Stimulated activated memory B cell treated with anti-CD40 and anti-IgM and Interleukin-4, amounts not matched to agents 10 μg/mL and 1 μg/mL and 100 μg/mL, for 72 hours (primary cell): ENCODE data around the gene RBFOX1.

Experiments used
- ATAC-seq: fragments of 150-1000 bp; cut with Tn5 transposase; 2 replicates; pipeline ENCODE4 v1.10.0; 2021
- H3K27ac Mint-ChIP-seq: one replicate; pipeline ENCODE4 v1.8.0; 2022; ENCODE audit warnings: mild to moderate bottlenecking, mixed read lengths
- H3K27me3 Mint-ChIP-seq: one replicate; pipeline ENCODE4 v1.8.0; 2022; ENCODE audit warnings: mixed read lengths
- H3K36me3 Mint-ChIP-seq: one replicate; pipeline ENCODE4 v1.8.0; 2022; ENCODE audit warnings: mixed read lengths
- H3K4me1 Mint-ChIP-seq: one replicate; pipeline ENCODE4 v1.8.0; 2022; ENCODE audit warnings: mixed read lengths
- H3K4me3 Mint-ChIP-seq: one replicate; pipeline ENCODE4 v1.8.0; 2022; ENCODE audit warnings: mild to moderate bottlenecking, moderate library complexity, mixed read lengths
- H3K9me3 Mint-ChIP-seq: one replicate; pipeline ENCODE4 v1.8.0; 2022; ENCODE audit warnings: mixed read lengths

The RBFOX1 gene

GRCh38 chr16:7332611-7333010 is at the start of gene RBFOX1:
RBFOX1 (plus strand) TSS chr16:7332845.
- Mint-ChIP-seq H3K9me3 (peaks cover 9% of the 10 kb centered on the region), H3K4me3 (no peak within 1 kb of the TSS), H3K36me3 (no peaks in the 10 kb centered on the region), H3K27me3 (no peaks in the 10 kb centered on the region), H3K27ac (no peak within 1 kb of the TSS), H3K4me1 (no peaks in the 10 kb centered on the region)
- ATAC-seq: no peak

GRCh38 chr16:7284780-7285179 is 47.9 kb upstream of the RBFOX1 start:
- Mint-ChIP-seq H3K27me3 (no peaks in the 10 kb centered on the region), H3K36me3 (no peaks in the 10 kb centered on the region), H3K9me3 (peaks cover 19% of the 10 kb centered on the region), H3K27ac (no peak overlapping the region), H3K4me1 (no peaks in the 10 kb centered on the region), H3K4me3 (no peak overlapping the region)
- no peak for ATAC-seq

- no peak for ATAC-seq
- Mint-ChIP-seq H3K36me3 (no peaks in the 10 kb centered on the region), H3K27me3 (no peaks in the 10 kb centered on the region), H3K4me1 (no peaks in the 10 kb centered on the region), H3K27ac (no peak overlapping the region), H3K4me3 (no peak overlapping the region), H3K9me3 (peaks cover 19% of the 10 kb centered on the region)
Observed at GRCh38 chr16:7285520-7285919, 47.1 kb upstream of the RBFOX1 start.

GRCh38 chr16:7289299-7289698 is 43.3 kb upstream of the RBFOX1 start:
- H3K27ac Mint-ChIP-seq: no peak overlapping the region
- H3K4me3 Mint-ChIP-seq: no peak overlapping the region
- H3K9me3 Mint-ChIP-seq: peaks cover 14% of the 10 kb centered on the region
- H3K36me3 Mint-ChIP-seq: no peaks in the 10 kb centered on the region
- no peak for ATAC-seq
- H3K27me3 Mint-ChIP-seq: no peaks in the 10 kb centered on the region
- H3K4me1 Mint-ChIP-seq: no peaks in the 10 kb centered on the region

- no peak for ATAC-seq
- Mint-ChIP-seq H3K9me3 (peaks cover 11% of the 10 kb centered on the region), H3K27ac (no peak overlapping the region), H3K36me3 (no peaks in the 10 kb centered on the region), H3K4me1 (no peaks in the 10 kb centered on the region), H3K4me3 (no peak overlapping the region), H3K27me3 (no peaks in the 10 kb centered on the region)
Observed at GRCh38 chr16:7290682-7291081, 42.0 kb upstream of the RBFOX1 start.

- H3K4me3 Mint-ChIP-seq: no peak overlapping the region
- no peak for ATAC-seq
- H3K4me1 Mint-ChIP-seq: no peaks in the 10 kb centered on the region
- peaks cover 14% of the 10 kb centered on the region for H3K9me3 Mint-ChIP-seq
- H3K27me3 Mint-ChIP-seq: no peaks in the 10 kb centered on the region
- no peaks in the 10 kb centered on the region for H3K36me3 Mint-ChIP-seq
- H3K27ac Mint-ChIP-seq: no peak overlapping the region
Observed at GRCh38 chr16:7294020-7294419, 38.6 kb upstream of the RBFOX1 start.

GRCh38 chr16:7303052-7303610 is 29.5 kb upstream of the RBFOX1 start:
- Mint-ChIP-seq H3K9me3 (peaks cover 7% of the 10 kb centered on the region), H3K27ac (no peak overlapping the region), H3K4me1 (no peaks in the 10 kb centered on the region), H3K36me3 (no peaks in the 10 kb centered on the region), H3K27me3 (peaks cover 15% of the 10 kb centered on the region), H3K4me3 (no peak overlapping the region)
- no peak for ATAC-seq

- H3K4me1 Mint-ChIP-seq: no peaks in the 10 kb centered on the region
- peaks cover 15% of the 10 kb centered on the region for H3K27me3 Mint-ChIP-seq
- no peaks in the 10 kb centered on the region for H3K36me3 Mint-ChIP-seq
- H3K4me3 Mint-ChIP-seq: no peak overlapping the region
- no peak overlapping the region for H3K27ac Mint-ChIP-seq
- peaks cover 7% of the 10 kb centered on the region for H3K9me3 Mint-ChIP-seq
- no peak for ATAC-seq
Observed at GRCh38 chr16:7303660-7304200, 28.9 kb upstream of the RBFOX1 start.

GRCh38 chr16:7304279-7304678 is 28.4 kb upstream of the RBFOX1 start:
- Mint-ChIP-seq H3K4me1 (no peaks in the 10 kb centered on the region), H3K27me3 (peaks cover 15% of the 10 kb centered on the region), H3K4me3 (no peak overlapping the region), H3K9me3 (peaks cover 7% of the 10 kb centered on the region), H3K36me3 (no peaks in the 10 kb centered on the region), H3K27ac (no peak overlapping the region)
- ATAC-seq: no peak

GRCh38 chr16:7304958-7305357 is 27.7 kb upstream of the RBFOX1 start:
- H3K27me3 Mint-ChIP-seq: peaks cover 15% of the 10 kb centered on the region
- H3K27ac Mint-ChIP-seq: no peak overlapping the region
- peaks cover 7% of the 10 kb centered on the region for H3K9me3 Mint-ChIP-seq
- H3K36me3 Mint-ChIP-seq: no peaks in the 10 kb centered on the region
- no peak overlapping the region for H3K4me3 Mint-ChIP-seq
- no peak for ATAC-seq
- no peaks in the 10 kb centered on the region for H3K4me1 Mint-ChIP-seq

GRCh38 chr16:7313170-7313569 is 19.5 kb upstream of the RBFOX1 start:
- H3K27me3 Mint-ChIP-seq: no peaks in the 10 kb centered on the region

GRCh38 chr16:7314163-7314562 is 18.5 kb upstream of the RBFOX1 start:
- ATAC-seq: no peak
- Mint-ChIP-seq H3K27ac (no peak overlapping the region), H3K4me3 (no peak overlapping the region), H3K27me3 (no peaks in the 10 kb centered on the region), H3K36me3 (no peaks in the 10 kb centered on the region), H3K4me1 (no peaks in the 10 kb centered on the region), H3K9me3 (peaks cover 3% of the 10 kb centered on the region)

More at GRCh38 chr16:7313170-7313569, 19.5 kb upstream of the RBFOX1 start:
- Mint-ChIP-seq H3K9me3 (no peaks in the 10 kb centered on the region), H3K36me3 (no peaks in the 10 kb centered on the region), H3K4me1 (no peaks in the 10 kb centered on the region), H3K27ac (no peak overlapping the region), H3K4me3 (no peak overlapping the region)
- ATAC-seq: no peak

- no peak for ATAC-seq
- Mint-ChIP-seq H3K9me3 (peaks cover 4% of the 10 kb centered on the region), H3K36me3 (no peaks in the 10 kb centered on the region), H3K27ac (no peak overlapping the region), H3K27me3 (no peaks in the 10 kb centered on the region), H3K4me3 (no peak overlapping the region), H3K4me1 (no peaks in the 10 kb centered on the region)
Observed at GRCh38 chr16:7315813-7316212, 16.8 kb upstream of the RBFOX1 start.

- Mint-ChIP-seq H3K4me1 (no peaks in the 10 kb centered on the region), H3K27ac (no peak overlapping the region), H3K27me3 (no peaks in the 10 kb centered on the region), H3K4me3 (no peak overlapping the region), H3K9me3 (peaks cover 4% of the 10 kb centered on the region), H3K36me3 (no peaks in the 10 kb centered on the region)
- no peak for ATAC-seq
Observed at GRCh38 chr16:7316281-7316888, 16.3 kb upstream of the RBFOX1 start.

GRCh38 chr16:7317982-7318381 is 14.7 kb upstream of the RBFOX1 start:
- Mint-ChIP-seq H3K36me3 (no peaks in the 10 kb centered on the region), H3K27me3 (no peaks in the 10 kb centered on the region), H3K9me3 (peaks cover 4% of the 10 kb centered on the region), H3K4me3 (no peak overlapping the region), H3K4me1 (no peaks in the 10 kb centered on the region), H3K27ac (no peak overlapping the region)
- ATAC-seq: no peak

GRCh38 chr16:7318686-7319085 is 14.0 kb upstream of the RBFOX1 start:
- Mint-ChIP-seq H3K36me3 (no peaks in the 10 kb centered on the region), H3K4me1 (no peaks in the 10 kb centered on the region), H3K27ac (no peak overlapping the region), H3K4me3 (no peak overlapping the region), H3K27me3 (no peaks in the 10 kb centered on the region), H3K9me3 (peaks cover 6% of the 10 kb centered on the region)
- ATAC-seq: no peak
